WTC11 (cell line): ENCODE measurements around the gene SP3. TPM values are rescaled to one million over a fixed set of nuclear protein-coding genes. Genes with fewer than 3 reads are reported as not detected.

Experiments
- EMX1 ChIP-seq: fragments of 250-450 bp; sonication (Bioruptor Pico); IDR thresholded peaks from 2 replicates; pipeline ENCODE4 v1.8.0; 2021; ENCODE audit warnings: mild to moderate bottlenecking
- ETV6 ChIP-seq: sonication (generic); formaldehyde crosslinking; IDR thresholded peaks from 2 replicates; pipeline ENCODE4 v1.8.1; 2022; ENCODE audit warnings: mild to moderate bottlenecking, missing genetic modification reagents
- FOXJ3 ChIP-seq: sonication (generic); formaldehyde crosslinking; IDR thresholded peaks from 2 replicates; pipeline ENCODE4 v1.9.0; 2021; ENCODE audit warnings: missing genetic modification reagents, mild to moderate bottlenecking, borderline replicate concordance
- FOXK1 ChIP-seq: sonication (generic); formaldehyde crosslinking; IDR thresholded peaks from 2 replicates; pipeline ENCODE4 v1.8.0; 2022; ENCODE audit warnings: mild to moderate bottlenecking, moderate library complexity, missing genetic modification reagents
- GABPB1 ChIP-seq: sonication (generic); formaldehyde crosslinking; IDR thresholded peaks from 2 replicates; pipeline ENCODE4 v1.8.1; 2023; ENCODE audit warnings: mild to moderate bottlenecking, missing genetic modification reagents
- IRF2 ChIP-seq: sonication (generic); formaldehyde crosslinking; IDR thresholded peaks from 2 replicates; pipeline ENCODE4 v1.8.0; 2022; ENCODE audit warnings: low read depth, missing genetic modification reagents, borderline replicate concordance
- JUN ChIP-seq: sonication (generic); formaldehyde crosslinking; IDR thresholded peaks from 2 replicates; pipeline ENCODE4 v1.8.0; 2023; ENCODE audit warnings: mild to moderate bottlenecking, missing genetic modification reagents
- NFATC4 ChIP-seq: fragments of 250-450 bp; sonication (Bioruptor Pico); IDR thresholded peaks from 2 replicates; pipeline ENCODE4 v1.9.0; 2021; ENCODE audit warnings: mild to moderate bottlenecking
- NR2C2 ChIP-seq: sonication (generic); formaldehyde crosslinking; IDR thresholded peaks from 2 replicates; pipeline ENCODE4 v1.8.0; 2022; ENCODE audit warnings: mild to moderate bottlenecking, missing genetic modification reagents
- PRRX2 ChIP-seq: fragments of 250-450 bp; sonication (Bioruptor Pico); IDR thresholded peaks from 2 replicates; pipeline ENCODE4 v1.8.0; 2021; ENCODE audit warnings: mild to moderate bottlenecking
- SOX15 ChIP-seq: fragments of 250-450 bp; sonication (Bioruptor Pico); IDR thresholded peaks from 2 replicates; pipeline ENCODE4 v1.9.0; 2021; ENCODE audit warnings: mild to moderate bottlenecking
- ZNF219 ChIP-seq: sonication (generic); formaldehyde crosslinking; IDR thresholded peaks from 2 replicates; pipeline ENCODE4 v1.8.0; 2023; ENCODE audit warnings: missing genetic modification reagents, mild to moderate bottlenecking, borderline replicate concordance
- ZNF263 ChIP-seq: sonication (generic); formaldehyde crosslinking; IDR thresholded peaks from 2 replicates; pipeline ENCODE4 v1.8.1; 2022; ENCODE audit warnings: low read depth, mild to moderate bottlenecking, moderate library complexity, missing genetic modification reagents
- ZNF317 ChIP-seq: sonication (generic); formaldehyde crosslinking; IDR thresholded peaks from 2 replicates; pipeline ENCODE4 v1.8.1; 2023; ENCODE audit warnings: low read depth, mild to moderate bottlenecking, moderate library complexity, missing genetic modification reagents, borderline replicate concordance
- ZNF396 ChIP-seq: fragments of 250-450 bp; sonication (Bioruptor Pico); IDR thresholded peaks from 2 replicates; pipeline ENCODE4 v1.8.0; 2021; ENCODE audit warnings: mild to moderate bottlenecking, moderate library complexity, borderline replicate concordance
- ZNF671 ChIP-seq: fragments of 250-450 bp; sonication (Bioruptor Pico); IDR thresholded peaks from 2 replicates; pipeline ENCODE4 v1.8.0; 2021; ENCODE audit warnings: mild to moderate bottlenecking
- total RNA-seq: library from RNA; stranded (reverse); gene quantifications from 3 replicates; pipeline ENCODE4 v1.2.3, GENCODE V29; 2021
- TF ChIP-seq, protein P1 (sequence below): fragments of 250-450 bp; sonication (Bioruptor Pico); IDR thresholded peaks from 2 replicates; pipeline ENCODE4 v1.9.0; 2021; ENCODE audit warnings: mild to moderate bottlenecking, borderline replicate concordance
- TF ChIP-seq, protein P2 (sequence below): fragments of 200-600 bp; IDR thresholded peaks from 2 replicates; pipeline ENCODE4 v1.8.0; 2022; ENCODE audit warnings: antibody characterized with exemption
- TF ChIP-seq, protein P3 (sequence below): sonication (generic); formaldehyde crosslinking; IDR thresholded peaks from 2 replicates; pipeline ENCODE4 v1.8.0; 2022; ENCODE audit warnings: mild to moderate bottlenecking, missing genetic modification reagents
- TF ChIP-seq, protein P4 (sequence below): sonication (generic); formaldehyde crosslinking; IDR thresholded peaks from 2 replicates; pipeline ENCODE4 v1.8.1; 2023; ENCODE audit warnings: mild to moderate bottlenecking, missing genetic modification reagents
- TF ChIP-seq, protein P5 (sequence below): sonication (generic); formaldehyde crosslinking; IDR thresholded peaks from 2 replicates; pipeline ENCODE4 v1.8.0; 2022; ENCODE audit warnings: mild to moderate bottlenecking, missing genetic modification reagents
- TF ChIP-seq, protein P6 (sequence below): sonication (generic); formaldehyde crosslinking; IDR thresholded peaks from 2 replicates; pipeline ENCODE4 v1.8.1; 2022; ENCODE audit warnings: mild to moderate bottlenecking, missing genetic modification reagents, moderate library complexity, borderline replicate concordance
- TF ChIP-seq, protein P7 (sequence below): sonication (generic); formaldehyde crosslinking; IDR thresholded peaks from 2 replicates; pipeline ENCODE4 v1.8.1; 2022; ENCODE audit warnings: mild to moderate bottlenecking, moderate library complexity, missing genetic modification reagents
- TF ChIP-seq, protein P8 (sequence below): sonication (generic); formaldehyde crosslinking; IDR thresholded peaks from 2 replicates; pipeline ENCODE4 v1.8.0; 2022; ENCODE audit warnings: mild to moderate bottlenecking, missing genetic modification reagents

SP3 gene
- total RNA-seq, 1 experiment from 2014 or later = 88.5 TPM

DNA sequence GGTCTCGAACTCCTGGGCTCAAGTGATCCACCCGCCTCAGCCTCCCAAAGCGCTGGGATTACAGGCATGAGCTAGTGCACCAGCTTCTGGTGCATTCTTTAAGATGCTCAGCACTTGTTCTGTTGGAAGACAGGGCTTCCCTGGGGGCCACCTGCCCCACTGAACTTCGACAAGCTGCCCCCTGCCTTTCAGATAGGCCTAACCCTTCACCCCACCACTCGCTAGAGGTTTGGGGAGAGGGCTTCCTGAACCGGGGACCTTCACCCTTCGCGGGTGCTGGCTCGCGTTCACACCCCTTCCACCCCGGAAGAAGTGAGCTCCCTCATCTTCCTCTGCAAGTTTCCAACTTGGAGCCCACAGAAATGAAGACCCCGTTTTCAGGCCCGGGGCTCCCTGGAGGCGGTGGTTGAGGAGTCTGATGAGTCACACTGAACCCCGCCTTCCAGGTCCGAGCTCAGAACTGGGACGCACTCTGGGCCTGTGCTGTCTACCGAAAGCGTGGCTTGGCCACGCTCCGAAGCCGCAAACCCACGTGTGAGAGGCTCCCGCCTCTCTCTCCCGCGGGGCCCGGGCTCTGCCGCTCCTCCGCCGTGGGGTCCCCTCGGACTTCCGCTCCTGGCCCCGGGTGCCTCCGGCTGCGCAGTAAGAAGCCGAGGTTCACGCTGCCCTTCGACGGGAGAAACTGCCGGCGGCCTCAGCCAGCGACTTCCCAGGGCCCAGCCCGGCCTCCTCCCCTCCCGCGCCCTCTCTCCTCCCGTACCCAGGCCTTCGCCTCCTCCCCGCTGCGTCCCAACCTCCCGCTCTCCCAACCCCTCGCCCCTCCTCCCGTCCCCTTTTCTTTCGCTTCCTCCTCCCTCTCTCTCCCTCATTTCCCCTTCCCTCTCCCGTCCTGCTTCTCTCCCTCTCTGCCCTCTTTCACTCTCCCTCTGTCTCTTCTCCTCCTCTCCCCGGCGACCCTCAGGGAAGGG lies 47.5 kb upstream of the SP3 start (continued):
- 0 out of 2 replicates have a peak, but pooled peaks have one; percentile 13 for TF ChIP-seq PRRX2 (CRISPR knock-in tag)
- TF ChIP-seq SOX15 (CRISPR knock-in tag) = no peak
- TF ChIP-seq NFATC4 (CRISPR knock-in tag) = no peak
- TF ChIP-seq ETV6 (CRISPR knock-in tag) = no peak; the same call in 1 of the 2 replicates
- TF ChIP-seq NR2C2 (CRISPR knock-in tag) = no peak; the same call in 1 of the 2 replicates
- peak; percentile 7; the same call in 1 of the 2 replicates for TF ChIP-seq FOXK1 (CRISPR knock-in tag)
- TF ChIP-seq, protein P1, sequence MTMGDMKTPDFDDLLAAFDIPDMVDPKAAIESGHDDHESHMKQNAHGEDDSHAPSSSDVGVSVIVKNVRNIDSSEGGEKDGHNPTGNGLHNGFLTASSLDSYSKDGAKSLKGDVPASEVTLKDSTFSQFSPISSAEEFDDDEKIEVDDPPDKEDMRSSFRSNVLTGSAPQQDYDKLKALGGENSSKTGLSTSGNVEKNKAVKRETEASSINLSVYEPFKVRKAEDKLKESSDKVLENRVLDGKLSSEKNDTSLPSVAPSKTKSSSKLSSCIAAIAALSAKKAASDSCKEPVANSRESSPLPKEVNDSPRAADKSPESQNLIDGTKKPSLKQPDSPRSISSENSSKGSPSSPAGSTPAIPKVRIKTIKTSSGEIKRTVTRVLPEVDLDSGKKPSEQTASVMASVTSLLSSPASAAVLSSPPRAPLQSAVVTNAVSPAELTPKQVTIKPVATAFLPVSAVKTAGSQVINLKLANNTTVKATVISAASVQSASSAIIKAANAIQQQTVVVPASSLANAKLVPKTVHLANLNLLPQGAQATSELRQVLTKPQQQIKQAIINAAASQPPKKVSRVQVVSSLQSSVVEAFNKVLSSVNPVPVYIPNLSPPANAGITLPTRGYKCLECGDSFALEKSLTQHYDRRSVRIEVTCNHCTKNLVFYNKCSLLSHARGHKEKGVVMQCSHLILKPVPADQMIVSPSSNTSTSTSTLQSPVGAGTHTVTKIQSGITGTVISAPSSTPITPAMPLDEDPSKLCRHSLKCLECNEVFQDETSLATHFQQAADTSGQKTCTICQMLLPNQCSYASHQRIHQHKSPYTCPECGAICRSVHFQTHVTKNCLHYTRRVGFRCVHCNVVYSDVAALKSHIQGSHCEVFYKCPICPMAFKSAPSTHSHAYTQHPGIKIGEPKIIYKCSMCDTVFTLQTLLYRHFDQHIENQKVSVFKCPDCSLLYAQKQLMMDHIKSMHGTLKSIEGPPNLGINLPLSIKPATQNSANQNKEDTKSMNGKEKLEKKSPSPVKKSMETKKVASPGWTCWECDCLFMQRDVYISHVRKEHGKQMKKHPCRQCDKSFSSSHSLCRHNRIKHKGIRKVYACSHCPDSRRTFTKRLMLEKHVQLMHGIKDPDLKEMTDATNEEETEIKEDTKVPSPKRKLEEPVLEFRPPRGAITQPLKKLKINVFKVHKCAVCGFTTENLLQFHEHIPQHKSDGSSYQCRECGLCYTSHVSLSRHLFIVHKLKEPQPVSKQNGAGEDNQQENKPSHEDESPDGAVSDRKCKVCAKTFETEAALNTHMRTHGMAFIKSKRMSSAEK (CRISPR knock-in tag) = peak; percentile 86; the same call in 1 of the 2 replicates
- TF ChIP-seq, protein P2, sequence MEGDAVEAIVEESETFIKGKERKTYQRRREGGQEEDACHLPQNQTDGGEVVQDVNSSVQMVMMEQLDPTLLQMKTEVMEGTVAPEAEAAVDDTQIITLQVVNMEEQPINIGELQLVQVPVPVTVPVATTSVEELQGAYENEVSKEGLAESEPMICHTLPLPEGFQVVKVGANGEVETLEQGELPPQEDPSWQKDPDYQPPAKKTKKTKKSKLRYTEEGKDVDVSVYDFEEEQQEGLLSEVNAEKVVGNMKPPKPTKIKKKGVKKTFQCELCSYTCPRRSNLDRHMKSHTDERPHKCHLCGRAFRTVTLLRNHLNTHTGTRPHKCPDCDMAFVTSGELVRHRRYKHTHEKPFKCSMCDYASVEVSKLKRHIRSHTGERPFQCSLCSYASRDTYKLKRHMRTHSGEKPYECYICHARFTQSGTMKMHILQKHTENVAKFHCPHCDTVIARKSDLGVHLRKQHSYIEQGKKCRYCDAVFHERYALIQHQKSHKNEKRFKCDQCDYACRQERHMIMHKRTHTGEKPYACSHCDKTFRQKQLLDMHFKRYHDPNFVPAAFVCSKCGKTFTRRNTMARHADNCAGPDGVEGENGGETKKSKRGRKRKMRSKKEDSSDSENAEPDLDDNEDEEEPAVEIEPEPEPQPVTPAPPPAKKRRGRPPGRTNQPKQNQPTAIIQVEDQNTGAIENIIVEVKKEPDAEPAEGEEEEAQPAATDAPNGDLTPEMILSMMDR = no peak
- TF ChIP-seq, protein P3, sequence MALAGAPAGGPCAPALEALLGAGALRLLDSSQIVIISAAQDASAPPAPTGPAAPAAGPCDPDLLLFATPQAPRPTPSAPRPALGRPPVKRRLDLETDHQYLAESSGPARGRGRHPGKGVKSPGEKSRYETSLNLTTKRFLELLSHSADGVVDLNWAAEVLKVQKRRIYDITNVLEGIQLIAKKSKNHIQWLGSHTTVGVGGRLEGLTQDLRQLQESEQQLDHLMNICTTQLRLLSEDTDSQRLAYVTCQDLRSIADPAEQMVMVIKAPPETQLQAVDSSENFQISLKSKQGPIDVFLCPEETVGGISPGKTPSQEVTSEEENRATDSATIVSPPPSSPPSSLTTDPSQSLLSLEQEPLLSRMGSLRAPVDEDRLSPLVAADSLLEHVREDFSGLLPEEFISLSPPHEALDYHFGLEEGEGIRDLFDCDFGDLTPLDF (CRISPR knock-in tag) = peak; percentile 85; the same call in 1 of the 2 replicates
- TF ChIP-seq, protein P4, sequence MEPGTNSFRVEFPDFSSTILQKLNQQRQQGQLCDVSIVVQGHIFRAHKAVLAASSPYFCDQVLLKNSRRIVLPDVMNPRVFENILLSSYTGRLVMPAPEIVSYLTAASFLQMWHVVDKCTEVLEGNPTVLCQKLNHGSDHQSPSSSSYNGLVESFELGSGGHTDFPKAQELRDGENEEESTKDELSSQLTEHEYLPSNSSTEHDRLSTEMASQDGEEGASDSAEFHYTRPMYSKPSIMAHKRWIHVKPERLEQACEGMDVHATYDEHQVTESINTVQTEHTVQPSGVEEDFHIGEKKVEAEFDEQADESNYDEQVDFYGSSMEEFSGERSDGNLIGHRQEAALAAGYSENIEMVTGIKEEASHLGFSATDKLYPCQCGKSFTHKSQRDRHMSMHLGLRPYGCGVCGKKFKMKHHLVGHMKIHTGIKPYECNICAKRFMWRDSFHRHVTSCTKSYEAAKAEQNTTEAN (CRISPR knock-in tag) = 0 out of 2 replicates have a peak, but pooled peaks have one; percentile 69
- TF ChIP-seq ZNF263 = peak; percentile 70; the same call in 1 of the 2 replicates
- TF ChIP-seq, protein P5, sequence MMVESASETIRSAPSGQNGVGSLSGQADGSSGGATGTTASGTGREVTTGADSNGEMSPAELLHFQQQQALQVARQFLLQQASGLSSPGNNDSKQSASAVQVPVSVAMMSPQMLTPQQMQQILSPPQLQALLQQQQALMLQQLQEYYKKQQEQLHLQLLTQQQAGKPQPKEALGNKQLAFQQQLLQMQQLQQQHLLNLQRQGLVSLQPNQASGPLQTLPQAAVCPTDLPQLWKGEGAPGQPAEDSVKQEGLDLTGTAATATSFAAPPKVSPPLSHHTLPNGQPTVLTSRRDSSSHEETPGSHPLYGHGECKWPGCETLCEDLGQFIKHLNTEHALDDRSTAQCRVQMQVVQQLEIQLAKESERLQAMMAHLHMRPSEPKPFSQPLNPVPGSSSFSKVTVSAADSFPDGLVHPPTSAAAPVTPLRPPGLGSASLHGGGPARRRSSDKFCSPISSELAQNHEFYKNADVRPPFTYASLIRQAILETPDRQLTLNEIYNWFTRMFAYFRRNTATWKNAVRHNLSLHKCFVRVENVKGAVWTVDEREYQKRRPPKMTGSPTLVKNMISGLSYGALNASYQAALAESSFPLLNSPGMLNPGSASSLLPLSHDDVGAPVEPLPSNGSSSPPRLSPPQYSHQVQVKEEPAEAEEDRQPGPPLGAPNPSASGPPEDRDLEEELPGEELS = peak; percentile 57; the same call in 1 of the 2 replicates
- no peak for TF ChIP-seq IRF2 (CRISPR knock-in tag)
- 0 out of 2 replicates have a peak, but pooled peaks have one; percentile 17 for TF ChIP-seq EMX1 (CRISPR knock-in tag)
- TF ChIP-seq, protein P6, sequence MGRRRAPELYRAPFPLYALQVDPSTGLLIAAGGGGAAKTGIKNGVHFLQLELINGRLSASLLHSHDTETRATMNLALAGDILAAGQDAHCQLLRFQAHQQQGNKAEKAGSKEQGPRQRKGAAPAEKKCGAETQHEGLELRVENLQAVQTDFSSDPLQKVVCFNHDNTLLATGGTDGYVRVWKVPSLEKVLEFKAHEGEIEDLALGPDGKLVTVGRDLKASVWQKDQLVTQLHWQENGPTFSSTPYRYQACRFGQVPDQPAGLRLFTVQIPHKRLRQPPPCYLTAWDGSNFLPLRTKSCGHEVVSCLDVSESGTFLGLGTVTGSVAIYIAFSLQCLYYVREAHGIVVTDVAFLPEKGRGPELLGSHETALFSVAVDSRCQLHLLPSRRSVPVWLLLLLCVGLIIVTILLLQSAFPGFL (CRISPR knock-in tag) = no peak
- no peak for TF ChIP-seq ZNF396 (CRISPR knock-in tag)
- TF ChIP-seq, protein P7, sequence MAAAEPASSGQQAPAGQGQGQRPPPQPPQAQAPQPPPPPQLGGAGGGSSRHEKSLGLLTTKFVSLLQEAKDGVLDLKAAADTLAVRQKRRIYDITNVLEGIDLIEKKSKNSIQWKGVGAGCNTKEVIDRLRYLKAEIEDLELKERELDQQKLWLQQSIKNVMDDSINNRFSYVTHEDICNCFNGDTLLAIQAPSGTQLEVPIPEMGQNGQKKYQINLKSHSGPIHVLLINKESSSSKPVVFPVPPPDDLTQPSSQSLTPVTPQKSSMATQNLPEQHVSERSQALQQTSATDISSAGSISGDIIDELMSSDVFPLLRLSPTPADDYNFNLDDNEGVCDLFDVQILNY (CRISPR knock-in tag) = peak; percentile 88; the same call in 1 of the 2 replicates
- 0 out of 2 replicates have a peak, but pooled peaks have one; percentile 38 for TF ChIP-seq ZNF317 (CRISPR knock-in tag)
- TF ChIP-seq FOXJ3 (CRISPR knock-in tag) = no peak
- peak; percentile 50; the same call in 1 of the 2 replicates for TF ChIP-seq ZNF219 (CRISPR knock-in tag)
- TF ChIP-seq, protein P8, sequence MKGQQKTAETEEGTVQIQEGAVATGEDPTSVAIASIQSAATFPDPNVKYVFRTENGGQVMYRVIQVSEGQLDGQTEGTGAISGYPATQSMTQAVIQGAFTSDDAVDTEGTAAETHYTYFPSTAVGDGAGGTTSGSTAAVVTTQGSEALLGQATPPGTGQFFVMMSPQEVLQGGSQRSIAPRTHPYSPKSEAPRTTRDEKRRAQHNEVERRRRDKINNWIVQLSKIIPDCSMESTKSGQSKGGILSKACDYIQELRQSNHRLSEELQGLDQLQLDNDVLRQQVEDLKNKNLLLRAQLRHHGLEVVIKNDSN (CRISPR knock-in tag) = peak; percentile 43; the same call in 1 of the 2 replicates
- peak; percentile 77; the same call in 1 of the 2 replicates for TF ChIP-seq JUN (CRISPR knock-in tag)
- TF ChIP-seq GABPB1 (CRISPR knock-in tag) = no peak
- no peak for TF ChIP-seq ZNF671 (CRISPR knock-in tag)
